HFFc6 (cell line): Measurements from ENCODE around the gene RAPGEF5. TPM values are rescaled to one million over a fixed set of nuclear protein-coding genes. Genes with fewer than 3 reads are reported as not detected.

Experiments
- DNase-seq: peaks from one replicate; pipeline ENCODE4 v3.0.0-alpha.2; 2018
- H3K27ac Mint-ChIP-seq: 2 replicates; pipeline ENCODE4 v1.8.0; 2020; ENCODE audit warnings: mild to moderate bottlenecking, mixed read lengths
- H3K27me3 Mint-ChIP-seq: 2 replicates; pipeline ENCODE4 v1.8.0; 2021; ENCODE audit warnings: mild to moderate bottlenecking, moderate library complexity, mixed read lengths; ENCODE audit not compliant: insufficient read depth
- H3K36me3 Mint-ChIP-seq: 2 replicates; pipeline ENCODE4 v1.8.0; 2021; ENCODE audit warnings: low read depth, mixed read lengths
- H3K4me1 Mint-ChIP-seq: 2 replicates; pipeline ENCODE4 v1.8.0; 2020; ENCODE audit warnings: low read depth, mixed read lengths
- H3K4me3 Mint-ChIP-seq: 2 replicates; pipeline ENCODE4 v1.8.0; 2020; ENCODE audit warnings: mild to moderate bottlenecking, moderate library complexity, mixed read lengths
- H3K9me3 Mint-ChIP-seq: 2 replicates; pipeline ENCODE4 v1.8.0; 2020; ENCODE audit warnings: mild to moderate bottlenecking, mixed read lengths
- total RNA-seq, 6 experiments: library from RNA; stranded (reverse); fragmentation: NEBNext Ultra II Directional; extraction: Animal tissue kit (Norgen Biotek cat#: 25700); gene quantifications; 2 replicates in 1 of 6; 3 replicates in 5 of 6; pipeline ENCODE4 v1.2.3, GENCODE V29; 2021
- TF ChIP-seq, protein P1 (sequence below): fragments of 200-600 bp; sonication (generic); IDR thresholded peaks from 2 replicates; pipeline ENCODE4 v1.5.0; 2021; ENCODE audit warnings: antibody characterized with exemption, mild to moderate bottlenecking

Gene RAPGEF5
- total RNA-seq, 6 experiments from 2014 or later: 0.33 to 2.4 (median 1.3) TPM

DNA sequence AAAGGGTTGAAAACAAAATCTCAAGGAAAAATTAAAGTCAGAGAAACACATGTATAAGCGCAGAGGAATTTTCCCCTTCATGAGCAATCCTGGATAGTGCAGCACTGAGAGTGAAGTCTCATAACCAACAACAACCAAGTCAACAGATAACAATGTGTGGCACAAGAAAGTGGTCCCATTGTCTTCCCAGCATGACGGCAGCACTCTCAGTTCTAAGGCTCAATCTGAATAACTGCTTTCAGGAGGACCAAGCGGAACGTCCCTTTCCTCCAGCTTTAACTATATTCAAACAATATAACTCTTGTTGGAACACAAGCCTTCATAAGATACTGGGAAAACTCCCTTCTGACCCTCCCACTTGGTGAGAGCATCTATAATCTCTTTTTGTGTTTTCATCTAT, 137.9 kb downstream of the RAPGEF5 start:
- H3K27me3 Mint-ChIP-seq: peaks cover 8% of the 10 kb centered on the region; the same call in 1 of the 2 replicates
- DNase-seq: no peak
- TF ChIP-seq, protein P1, sequence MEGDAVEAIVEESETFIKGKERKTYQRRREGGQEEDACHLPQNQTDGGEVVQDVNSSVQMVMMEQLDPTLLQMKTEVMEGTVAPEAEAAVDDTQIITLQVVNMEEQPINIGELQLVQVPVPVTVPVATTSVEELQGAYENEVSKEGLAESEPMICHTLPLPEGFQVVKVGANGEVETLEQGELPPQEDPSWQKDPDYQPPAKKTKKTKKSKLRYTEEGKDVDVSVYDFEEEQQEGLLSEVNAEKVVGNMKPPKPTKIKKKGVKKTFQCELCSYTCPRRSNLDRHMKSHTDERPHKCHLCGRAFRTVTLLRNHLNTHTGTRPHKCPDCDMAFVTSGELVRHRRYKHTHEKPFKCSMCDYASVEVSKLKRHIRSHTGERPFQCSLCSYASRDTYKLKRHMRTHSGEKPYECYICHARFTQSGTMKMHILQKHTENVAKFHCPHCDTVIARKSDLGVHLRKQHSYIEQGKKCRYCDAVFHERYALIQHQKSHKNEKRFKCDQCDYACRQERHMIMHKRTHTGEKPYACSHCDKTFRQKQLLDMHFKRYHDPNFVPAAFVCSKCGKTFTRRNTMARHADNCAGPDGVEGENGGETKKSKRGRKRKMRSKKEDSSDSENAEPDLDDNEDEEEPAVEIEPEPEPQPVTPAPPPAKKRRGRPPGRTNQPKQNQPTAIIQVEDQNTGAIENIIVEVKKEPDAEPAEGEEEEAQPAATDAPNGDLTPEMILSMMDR: no peak
- H3K27ac Mint-ChIP-seq: no peak overlapping the region
- H3K36me3 Mint-ChIP-seq: no peaks in the 10 kb centered on the region
- peaks cover 40% of the 10 kb centered on the region for H3K4me1 Mint-ChIP-seq
- no peak overlapping the region for H3K4me3 Mint-ChIP-seq
- no peaks in the 10 kb centered on the region for H3K9me3 Mint-ChIP-seq

DNA sequence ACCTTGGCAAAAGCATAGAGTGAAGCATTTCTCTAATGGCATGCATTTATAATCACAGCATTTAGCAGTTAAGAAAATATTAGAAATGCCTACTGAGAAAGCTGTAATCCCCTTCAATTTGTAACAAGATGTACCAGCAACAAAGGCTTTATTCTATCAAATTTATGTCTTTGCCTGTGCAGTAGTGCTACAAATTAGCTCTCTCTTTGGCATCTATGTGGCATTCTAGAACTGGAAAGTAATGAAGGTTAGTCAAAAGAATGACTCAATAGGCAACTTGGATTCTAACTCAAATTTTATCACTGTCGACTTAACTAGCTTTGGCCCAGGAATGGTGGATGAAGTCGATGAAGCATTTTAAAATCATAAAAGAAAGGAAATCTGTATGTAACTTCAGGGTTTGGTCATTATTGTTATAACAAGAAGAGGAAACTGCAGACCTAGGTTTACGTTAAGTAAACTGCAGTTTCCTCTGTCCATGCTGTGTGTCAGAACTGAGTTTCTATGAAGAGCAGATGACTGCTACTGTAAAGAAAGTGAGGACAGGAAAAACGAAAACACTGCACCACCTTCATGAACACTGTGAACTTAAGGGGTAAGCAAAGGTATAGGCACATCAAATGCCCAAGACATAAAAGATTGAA, 140.0 kb downstream of the RAPGEF5 start:
- TF ChIP-seq, protein P1: no peak
- H3K36me3 Mint-ChIP-seq: no peaks in the 10 kb centered on the region
- H3K4me1 Mint-ChIP-seq: peaks cover 30% of the 10 kb centered on the region
- H3K4me3 Mint-ChIP-seq: peak overlapping the region; percentile 12; the same call in 1 of the 2 replicates
- H3K9me3 Mint-ChIP-seq: no peaks in the 10 kb centered on the region
- H3K27ac Mint-ChIP-seq: no peak overlapping the region
- no peak for DNase-seq
- peaks cover 10% of the 10 kb centered on the region; the same call in 1 of the 2 replicates for H3K27me3 Mint-ChIP-seq

DNA sequence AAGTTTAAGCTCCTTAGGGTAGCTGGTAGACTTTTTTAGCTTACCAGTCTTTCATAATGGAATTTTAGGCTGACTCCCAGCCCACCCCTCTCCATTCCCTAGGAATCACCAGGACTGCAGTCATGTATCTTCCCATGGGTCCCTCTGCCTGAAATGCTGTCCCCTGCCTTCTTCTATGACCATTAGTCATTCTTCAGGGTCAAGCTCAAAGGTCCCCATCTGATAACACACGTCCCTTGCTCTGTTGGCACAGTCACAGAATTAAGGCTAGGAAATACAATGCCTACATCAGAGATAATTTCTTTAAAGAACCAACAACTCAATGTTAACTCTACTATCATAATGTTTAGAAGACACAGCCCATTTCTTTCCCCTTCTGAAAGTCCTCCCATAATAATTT, 140.6 kb downstream of the RAPGEF5 start:
- no peak for DNase-seq
- Mint-ChIP-seq H3K36me3 (no peaks in the 10 kb centered on the region), H3K27ac (no peak overlapping the region), H3K9me3 (no peaks in the 10 kb centered on the region), H3K4me3 (no peak overlapping the region), H3K4me1 (peaks cover 30% of the 10 kb centered on the region), H3K27me3 (peaks cover 11% of the 10 kb centered on the region; the same call in 1 of the 2 replicates)
- TF ChIP-seq, protein P1: no peak

DNA sequence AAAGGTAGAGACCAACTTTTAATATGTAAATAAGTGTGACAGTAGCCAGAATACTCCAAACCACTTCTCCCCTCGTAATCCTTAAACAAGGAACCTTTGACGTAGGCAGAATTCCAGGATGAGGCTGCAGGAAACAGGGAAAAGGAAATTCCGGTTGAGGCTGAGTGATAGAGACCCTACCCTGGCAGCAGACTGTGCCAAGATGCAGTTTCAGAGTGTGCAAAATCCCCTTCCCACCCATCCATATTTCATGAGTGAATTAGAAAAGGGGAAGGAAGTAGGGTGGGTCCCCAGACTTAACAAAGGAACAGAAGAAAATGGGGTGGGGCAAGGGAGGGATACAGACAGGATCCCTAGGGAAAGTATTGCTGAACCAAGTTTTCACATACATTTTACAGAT, 143.0 kb downstream of the RAPGEF5 start:
- H3K9me3 Mint-ChIP-seq: no peaks in the 10 kb centered on the region
- peaks cover 11% of the 10 kb centered on the region; the same call in 1 of the 2 replicates for H3K27me3 Mint-ChIP-seq
- DNase-seq: no peak
- TF ChIP-seq, protein P1: no peak
- H3K36me3 Mint-ChIP-seq: no peaks in the 10 kb centered on the region
- no peak overlapping the region for H3K4me3 Mint-ChIP-seq
- H3K27ac Mint-ChIP-seq: no peak overlapping the region
- H3K4me1 Mint-ChIP-seq: peaks cover 24% of the 10 kb centered on the region

DNA sequence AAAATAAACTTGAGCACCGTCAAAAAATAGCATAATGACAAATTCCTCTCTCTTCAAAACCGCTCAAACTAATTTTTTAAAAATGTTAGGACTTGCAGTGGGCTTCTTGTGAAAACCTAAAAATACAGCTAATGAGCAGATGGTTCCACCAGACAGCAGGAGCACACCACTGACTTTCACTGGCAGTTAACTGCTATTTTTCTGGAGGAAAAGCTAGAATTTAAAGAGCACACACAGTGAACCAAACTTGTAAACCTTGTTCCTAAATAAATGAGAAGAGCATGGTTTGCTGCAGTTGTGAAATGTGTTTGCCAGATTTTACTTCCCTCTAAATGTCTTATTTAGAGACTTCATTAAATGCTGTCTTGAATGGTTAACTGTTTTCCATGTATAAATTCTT, 143.9 kb downstream of the RAPGEF5 start:
- H3K36me3 Mint-ChIP-seq: no peaks in the 10 kb centered on the region
- peaks cover 19% of the 10 kb centered on the region for H3K4me1 Mint-ChIP-seq
- H3K4me3 Mint-ChIP-seq: no peak overlapping the region
- DNase-seq: no peak
- TF ChIP-seq, protein P1: no peak
- H3K27ac Mint-ChIP-seq: no peak overlapping the region
- no peaks in the 10 kb centered on the region for H3K9me3 Mint-ChIP-seq
- H3K27me3 Mint-ChIP-seq: peaks cover 11% of the 10 kb centered on the region; the same call in 1 of the 2 replicates
